KG1 (cell line): Measurements from ENCODE around the gene ADCY10.
"Not testable (repeated sequence)": the region's sequence is repeated elsewhere in the genome, so short reads cannot be mapped to it uniquely, and the experiment has no call there.

ENCODE experiments used
- DNase-seq: peaks from one replicate; lab custom pipeline; 2025; lab: John Stamatoyannopoulos, UW

The ADCY10 gene

GRCh38 chr1:167924543-167925231 is 10.8 kb upstream of the ADCY10 start:
- DNase-seq = no peak

DNA sequence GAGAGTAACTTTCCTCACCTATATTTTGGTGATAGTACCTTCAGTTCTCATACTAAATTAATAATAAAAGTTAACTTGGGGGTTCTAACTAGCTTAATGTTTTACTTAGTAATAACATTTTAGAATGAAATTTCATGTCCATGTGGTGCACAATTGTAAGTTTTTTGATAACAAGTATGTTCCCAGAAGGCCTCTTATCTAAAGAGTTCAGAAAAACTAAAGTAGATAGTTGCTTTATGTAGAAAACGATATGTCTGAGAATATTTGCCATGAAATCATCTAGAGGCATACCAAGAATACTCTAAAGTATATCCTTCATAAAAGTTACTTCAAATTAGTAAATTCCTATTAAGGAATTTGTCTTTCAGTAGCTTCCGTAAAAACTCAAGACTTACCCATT is 10.2 kb upstream of the ADCY10 start:
- DNase-seq = no peak

DNA sequence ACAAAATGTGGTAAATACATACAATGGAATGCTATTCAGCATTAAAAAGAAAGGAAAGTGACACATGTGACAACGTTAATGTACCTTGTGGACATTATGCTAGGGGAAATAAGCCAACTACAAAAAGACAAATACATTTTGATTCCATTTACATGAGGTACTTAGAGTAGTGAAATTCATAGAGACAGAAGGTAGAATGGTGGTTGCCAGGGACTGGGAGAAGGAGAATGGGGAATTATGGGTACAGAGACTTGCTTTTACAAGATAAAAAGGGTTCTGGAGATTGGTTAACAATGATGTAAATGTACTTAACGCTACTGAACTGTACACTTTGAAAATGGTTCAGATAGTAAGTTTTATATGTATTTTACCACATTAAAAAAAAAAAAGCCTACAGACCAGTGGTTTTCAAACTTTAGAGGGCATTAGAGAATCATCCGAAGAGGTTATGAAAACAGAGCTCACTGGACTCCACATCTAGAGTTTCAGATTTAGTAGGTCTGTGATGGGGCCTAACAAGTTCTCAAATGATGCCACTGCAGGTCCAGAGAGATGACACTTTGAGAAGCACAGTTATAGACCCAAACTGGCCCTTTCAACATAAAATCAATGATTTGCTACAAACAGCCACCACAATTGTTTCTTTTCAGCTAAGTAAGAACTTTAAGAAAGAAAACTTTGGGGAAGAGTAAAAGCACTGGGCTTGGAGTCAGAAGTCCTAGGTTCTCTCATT is 9.6 kb upstream of the ADCY10 start:
- no peak for DNase-seq

- DNase-seq = no peak
Observed at GRCh38 chr1:167922611-167923074, 8.7 kb upstream of the ADCY10 start.

- DNase-seq = no peak
Observed at GRCh38 chr1:167922023-167922422, 8.1 kb upstream of the ADCY10 start.

- DNase-seq = no peak
Observed at GRCh38 chr1:167916766-167917511, 3.0 kb upstream of the ADCY10 start.

- DNase-seq = no peak
Observed at GRCh38 chr1:167915569-167915968, 1.6 kb upstream of the ADCY10 start.

GRCh38 chr1:167912294-167912693 is 1.6 kb downstream of the ADCY10 start:
- DNase-seq = no peak

DNA sequence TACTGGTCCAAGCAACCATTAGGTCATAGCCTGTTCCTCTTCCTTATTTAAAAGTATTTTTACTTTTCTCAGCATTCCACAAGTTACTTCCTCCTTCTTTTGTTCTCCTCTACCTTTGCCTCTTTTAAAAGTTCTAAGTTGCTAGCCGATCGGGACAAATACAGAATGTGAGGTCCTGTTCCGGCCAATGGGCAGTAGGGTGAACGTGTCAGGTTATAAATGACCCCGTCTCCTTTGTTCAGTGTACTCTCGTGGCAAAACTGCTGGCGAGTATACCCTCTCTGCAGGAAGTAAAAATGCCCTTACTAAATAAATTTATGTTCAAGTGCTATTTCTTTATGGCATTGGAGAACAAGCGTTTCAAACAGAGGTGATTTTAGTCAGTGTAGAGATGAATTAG is 2.5 kb downstream of the ADCY10 start:
- no peak for DNase-seq

DNA sequence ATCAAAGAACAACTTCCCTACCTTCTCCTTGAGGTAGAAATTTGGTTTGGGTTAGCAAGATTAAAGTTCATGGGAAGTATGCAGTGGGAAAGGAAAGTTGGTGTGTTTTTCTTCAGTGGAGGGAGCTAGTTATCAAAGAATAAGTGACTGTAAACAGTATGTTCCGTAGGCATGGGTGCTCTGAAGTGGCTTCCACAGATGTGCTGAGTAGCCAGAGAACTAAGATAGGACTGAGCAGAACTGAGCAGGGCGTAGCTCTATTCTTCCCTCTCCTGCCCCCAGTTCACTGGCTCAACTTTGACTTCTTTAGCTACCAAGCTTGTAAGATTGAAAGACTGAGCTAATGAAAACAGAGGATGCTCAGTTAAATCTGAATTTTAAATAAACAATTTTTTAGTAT is 3.4 kb downstream of the ADCY10 start:
- DNase-seq = no peak

GRCh38 chr1:167909691-167910180 is 4.2 kb downstream of the ADCY10 start:
- DNase-seq = no peak

DNA sequence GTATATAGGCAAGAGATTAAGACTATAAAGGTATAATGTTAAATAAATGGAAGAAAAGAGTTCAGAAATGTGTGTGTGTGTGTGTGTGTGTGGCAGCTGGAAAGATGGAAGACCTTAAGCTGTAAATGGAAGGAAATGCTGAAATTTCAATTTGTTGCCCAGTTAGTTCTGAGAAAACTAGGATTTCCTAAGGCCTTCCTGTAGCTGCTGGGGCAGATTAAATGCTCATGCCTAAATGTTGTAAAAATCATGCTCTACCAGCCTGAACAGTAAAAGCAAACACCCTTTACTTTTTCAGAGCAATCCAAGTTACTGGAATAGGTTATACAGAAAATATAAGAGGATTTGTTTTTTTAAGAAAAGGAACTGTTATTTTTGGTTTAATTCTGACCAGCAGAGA is 8.3 kb downstream of the ADCY10 start:
- no peak for DNase-seq

DNA sequence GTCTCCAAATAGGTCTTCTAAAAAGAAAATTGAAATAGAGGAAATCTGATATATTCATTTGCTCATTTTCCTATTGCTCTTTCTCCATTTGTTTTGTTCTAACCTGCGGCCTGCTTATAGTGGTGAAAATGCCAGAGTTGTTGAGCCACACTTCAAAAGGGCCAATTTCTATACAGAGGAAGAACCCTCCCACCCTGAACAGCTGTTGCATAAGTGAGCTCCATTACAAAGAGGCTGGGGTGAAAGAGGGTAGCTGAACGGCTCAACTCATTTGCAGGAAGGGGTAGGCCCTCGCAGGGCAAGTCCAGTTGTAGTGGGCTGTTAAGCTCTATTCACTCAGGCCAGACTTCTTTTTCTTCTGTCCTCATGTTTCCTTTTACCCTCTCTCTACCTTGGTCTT is 8.8 kb downstream of the ADCY10 start:
- DNase-seq = no peak

DNA sequence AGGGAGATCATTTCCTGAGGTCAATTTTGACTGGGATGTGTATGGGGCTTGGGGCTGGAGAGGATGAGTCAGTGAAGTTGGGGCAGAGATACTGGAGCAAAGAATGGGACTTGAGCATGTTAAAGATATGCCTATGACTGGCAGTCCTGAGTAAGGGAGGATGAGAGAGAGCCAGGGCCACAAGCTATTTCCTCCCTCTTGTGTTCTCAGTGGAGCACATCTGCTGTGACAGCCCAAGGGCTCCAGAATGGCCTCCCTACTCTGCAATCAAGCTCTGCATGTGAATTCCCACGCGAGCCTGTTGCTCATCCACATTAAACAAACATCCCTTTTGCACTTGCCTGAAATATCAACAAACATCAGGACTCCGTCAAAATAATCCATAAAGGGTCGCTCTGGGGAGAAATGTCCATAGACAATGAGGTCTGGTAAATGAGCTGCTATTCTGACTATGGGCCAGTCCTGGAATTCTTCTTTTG is 9.2 kb downstream of the ADCY10 start:
- no peak for DNase-seq

- no peak for DNase-seq
Observed at GRCh38 chr1:167900907-167901306, 13.0 kb downstream of the ADCY10 start.

- no peak for DNase-seq
Observed at GRCh38 chr1:167899253-167899681, 14.7 kb downstream of the ADCY10 start.

GRCh38 chr1:167898578-167899222 is 15.2 kb downstream of the ADCY10 start:
- no peak for DNase-seq

DNA sequence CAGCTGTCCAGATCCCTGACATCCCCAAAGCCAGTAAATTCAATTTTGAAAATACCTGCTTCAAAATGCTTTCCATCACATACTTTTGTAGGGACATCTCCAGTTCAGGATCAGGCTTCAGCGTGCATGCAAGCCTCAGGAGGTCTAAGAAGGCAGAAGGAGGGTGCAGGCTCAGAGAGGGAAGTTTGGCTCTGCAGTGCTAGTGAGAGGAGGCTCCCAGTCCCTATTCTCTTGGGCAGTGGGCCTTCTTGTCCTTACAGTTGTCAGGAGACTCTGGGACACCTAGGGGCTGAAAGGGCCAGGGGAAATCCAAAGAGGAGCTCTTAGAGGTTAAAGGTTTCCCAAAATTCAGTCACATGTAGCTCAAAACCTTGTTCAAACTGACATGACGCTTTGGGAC is 20.1 kb downstream of the ADCY10 start:
- no peak for DNase-seq

DNA sequence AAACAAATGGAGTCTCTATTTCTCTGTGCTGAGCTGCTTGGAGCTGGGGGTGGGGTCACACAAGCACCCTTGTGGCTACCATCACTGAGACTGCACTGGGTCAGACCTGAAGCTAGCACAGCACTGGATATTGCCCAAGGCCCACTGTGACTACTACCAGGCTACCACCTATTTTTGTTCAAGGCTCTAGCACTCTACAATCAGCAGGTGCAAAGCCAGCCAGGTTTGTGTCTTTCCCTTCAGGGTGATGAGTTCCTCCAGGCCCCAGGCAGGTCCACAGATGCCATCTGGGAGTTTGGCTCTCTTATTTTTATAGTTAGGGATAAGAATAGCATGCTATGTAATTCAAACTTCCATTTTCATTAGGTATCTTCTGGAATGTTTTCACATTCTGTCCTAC is 23.5 kb downstream of the ADCY10 start:
- DNase-seq = no peak

- DNase-seq = not testable (repeated sequence)
Observed at GRCh38 chr1:167887187-167887586, 26.7 kb downstream of the ADCY10 start.

DNA sequence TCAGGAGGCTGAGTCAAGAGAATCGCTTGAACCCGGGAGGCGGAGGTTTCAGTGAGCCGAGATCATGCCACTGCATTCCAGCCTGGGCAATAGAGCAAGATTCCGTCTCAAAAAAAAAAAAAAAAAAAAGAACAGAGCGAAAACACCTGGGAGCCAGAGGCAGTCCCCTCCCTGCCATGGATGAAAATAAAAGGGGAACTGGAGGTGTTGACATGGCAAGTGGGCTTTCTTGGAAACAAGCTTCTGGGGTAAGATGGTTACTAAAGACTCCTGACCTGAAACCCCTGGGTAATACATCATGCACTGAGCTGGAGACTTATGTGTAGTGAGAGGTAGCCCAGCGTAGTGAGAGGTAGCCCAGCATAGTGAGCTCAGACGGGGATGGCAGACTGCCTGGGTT is 31.6 kb downstream of the ADCY10 start:
- DNase-seq = no peak

GRCh38 chr1:167881786-167882185 is 32.1 kb downstream of the ADCY10 start:
- DNase-seq = no peak
